Measurements from ENCODE around the gene NCF2.
A peak's percentile ranks its signal among the peaks of the same experiment; 100 is the strongest.
"Not testable (repeated sequence)": the region's sequence is repeated elsewhere in the genome, so short reads cannot be mapped to it uniquely, and the experiment has no call there.

NCF2 gene, protein sequence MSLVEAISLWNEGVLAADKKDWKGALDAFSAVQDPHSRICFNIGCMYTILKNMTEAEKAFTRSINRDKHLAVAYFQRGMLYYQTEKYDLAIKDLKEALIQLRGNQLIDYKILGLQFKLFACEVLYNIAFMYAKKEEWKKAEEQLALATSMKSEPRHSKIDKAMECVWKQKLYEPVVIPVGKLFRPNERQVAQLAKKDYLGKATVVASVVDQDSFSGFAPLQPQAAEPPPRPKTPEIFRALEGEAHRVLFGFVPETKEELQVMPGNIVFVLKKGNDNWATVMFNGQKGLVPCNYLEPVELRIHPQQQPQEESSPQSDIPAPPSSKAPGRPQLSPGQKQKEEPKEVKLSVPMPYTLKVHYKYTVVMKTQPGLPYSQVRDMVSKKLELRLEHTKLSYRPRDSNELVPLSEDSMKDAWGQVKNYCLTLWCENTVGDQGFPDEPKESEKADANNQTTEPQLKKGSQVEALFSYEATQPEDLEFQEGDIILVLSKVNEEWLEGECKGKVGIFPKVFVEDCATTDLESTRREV

DNA sequence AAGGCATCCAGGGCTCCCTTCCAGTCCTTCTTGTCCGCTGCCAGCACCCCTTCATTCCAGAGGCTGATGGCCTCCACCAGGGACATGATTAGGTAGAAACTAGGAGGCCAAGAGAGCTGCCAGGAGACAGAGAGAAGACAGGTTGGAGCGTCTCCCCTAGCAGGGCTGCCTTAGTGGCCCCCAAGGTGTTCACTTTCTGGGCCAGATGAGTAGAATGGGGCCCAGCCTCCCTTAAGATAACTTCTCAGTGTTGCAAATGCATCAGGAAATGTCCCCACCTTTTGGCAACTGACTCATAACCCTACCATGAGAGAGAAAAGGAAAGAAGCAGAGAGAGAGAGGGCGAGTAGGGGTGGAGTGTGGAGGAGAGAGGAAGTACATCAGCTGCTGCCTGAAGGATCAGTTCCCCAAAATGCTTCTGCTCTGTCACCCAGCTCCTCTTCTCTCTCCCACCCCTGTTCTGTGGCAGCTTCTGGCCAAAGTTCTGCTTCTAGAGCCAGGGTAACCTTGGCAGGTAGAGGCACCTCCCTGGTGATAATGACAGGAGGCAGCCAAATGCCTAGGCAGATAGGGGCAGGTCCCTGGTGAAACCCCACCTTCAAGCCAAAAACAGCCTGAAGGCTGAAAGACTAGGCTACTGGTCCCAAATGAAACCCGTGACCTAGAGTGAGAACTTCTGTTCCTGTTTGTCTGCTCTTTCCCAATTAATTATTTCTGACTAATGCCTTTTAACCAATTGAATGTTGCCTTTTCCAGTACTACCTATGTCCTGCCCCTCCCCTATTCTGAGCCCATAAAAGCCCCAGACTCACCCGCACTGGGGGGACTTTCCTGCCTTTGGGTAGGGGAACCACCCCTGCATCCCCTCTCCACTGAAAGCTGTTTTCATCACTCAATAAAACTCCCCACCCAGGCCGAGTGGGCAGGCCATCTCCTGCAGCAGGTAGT is at the start of gene NCF2:
Gene NCF2 (minus strand): TSS at position 216 of the 948 bp plus-strand sequence. CDS start 130 bp downstream, at position 86.
- DNase-seq (ENCODE audit: low read depth, low spot score), result no peak

DNA sequence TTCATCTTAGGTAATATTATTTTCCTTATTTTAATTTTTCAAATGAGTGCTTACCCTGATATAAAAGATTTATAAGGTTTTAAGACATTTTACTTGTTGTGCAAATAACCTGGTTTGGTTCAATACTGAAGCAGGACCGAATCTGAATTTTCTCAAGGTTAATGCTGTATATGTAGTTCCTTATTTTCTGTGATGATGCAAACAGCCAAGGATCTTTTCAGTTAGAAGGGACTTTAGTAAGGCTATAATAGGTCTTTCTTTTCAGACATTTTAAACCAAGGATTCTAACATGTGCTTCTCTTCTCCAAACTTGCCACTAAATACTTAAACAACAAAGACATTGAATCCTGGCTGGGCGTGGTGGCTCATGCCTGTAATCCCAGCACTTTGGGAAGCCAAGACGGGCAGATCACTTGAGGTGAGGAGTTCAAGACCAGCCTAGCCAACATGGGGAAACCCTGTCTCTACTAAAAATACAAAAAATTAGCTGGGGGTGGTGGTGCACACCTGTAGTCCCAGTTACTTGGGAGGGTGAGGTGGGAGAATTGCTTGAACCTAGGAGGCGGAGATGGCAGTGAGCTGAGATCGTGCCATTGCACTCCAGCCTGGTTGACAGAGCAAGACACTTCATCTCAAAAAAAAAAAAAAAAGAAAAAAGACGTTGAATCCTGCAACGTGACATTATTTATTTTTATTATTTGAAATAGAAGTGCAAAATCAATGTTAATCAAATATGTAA is 48.6 kb upstream of the NCF2 start:
- DNase-seq (ENCODE audit: low read depth, low spot score), result no peak

DNA sequence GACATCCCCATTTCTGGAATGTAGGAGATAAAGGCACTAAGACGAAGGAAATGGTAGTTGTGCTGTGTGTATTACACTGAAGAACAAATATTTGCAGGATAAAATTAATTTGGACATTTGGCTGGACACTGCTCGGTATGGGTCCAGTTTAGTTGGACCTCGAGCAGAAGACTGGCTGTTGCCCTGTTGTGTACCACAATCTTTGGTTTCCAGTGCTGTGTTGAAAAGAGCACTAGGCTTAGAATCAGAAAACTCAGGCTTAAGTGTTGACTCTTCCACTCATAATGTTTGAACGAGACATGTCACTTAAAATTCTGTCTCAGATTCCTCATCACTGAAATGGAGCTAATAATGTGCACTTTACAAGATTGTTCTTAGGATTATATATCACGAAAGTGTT is 46.5 kb upstream of the NCF2 start:
- no peak for DNase-seq (ENCODE audit: low read depth, low spot score)

DNA sequence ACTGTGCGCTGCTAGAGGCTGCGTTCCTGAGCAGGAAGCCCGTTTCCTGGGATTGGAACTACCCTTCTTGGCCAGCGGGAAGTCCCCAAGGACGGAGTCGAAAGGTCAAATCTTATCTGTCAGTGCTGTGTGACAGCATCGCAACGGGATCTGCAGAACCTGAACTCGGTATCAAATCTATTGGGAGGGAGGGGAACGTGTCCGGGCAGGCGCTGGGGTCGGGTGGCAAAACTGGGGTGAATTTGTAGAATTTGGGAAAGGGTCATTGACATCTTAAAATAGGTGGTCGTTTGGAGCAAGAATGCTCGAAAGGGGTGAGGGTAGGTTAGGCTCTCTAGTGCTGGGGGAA is 46.0 kb upstream of the NCF2 start:
- DNase-seq (ENCODE audit: low read depth, low spot score), result no peak

DNA sequence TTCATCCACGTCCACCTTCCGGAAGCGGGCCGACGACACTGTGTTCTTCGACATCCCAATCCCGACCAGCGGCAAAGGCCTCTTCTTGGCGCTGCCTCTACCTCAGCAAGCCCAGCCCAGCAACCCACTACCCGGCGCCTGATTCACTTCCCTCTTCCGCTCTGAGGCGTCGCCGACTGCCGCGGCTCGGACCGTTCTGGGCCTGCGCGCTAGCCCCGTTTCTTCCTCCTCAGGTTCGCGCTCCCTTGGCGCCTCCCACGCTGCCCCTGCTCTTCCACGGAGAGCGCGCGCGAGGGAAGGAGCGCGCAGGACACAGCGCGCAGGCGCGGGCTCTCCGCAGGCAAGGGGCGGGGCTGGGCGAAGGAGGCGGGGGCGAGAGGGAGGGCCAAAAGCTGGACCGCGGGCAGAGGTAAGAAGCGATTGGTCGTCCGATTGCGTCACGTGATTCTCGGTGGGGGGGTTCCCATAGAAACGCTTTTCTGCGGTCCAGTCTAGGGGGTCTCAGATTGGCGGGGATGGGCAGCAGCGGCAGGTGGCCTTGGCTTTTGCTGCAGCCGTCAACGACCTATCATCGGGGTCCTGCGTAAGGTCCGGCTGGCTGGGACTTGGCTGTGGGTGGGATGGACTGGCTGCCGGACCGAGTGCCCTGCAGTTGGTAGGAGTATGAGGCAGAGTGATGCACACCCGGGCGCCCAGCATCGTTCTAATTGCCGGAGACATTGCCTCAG is 45.5 kb upstream of the NCF2 start, which contains the start of gene ARPC5:
Gene ARPC5 (minus strand): TSS at position 178 of the 728 bp plus-strand sequence. CDS start 124 bp downstream, at position 54.
- peak; percentile 97 for DNase-seq (ENCODE audit: low read depth, low spot score)

DNA sequence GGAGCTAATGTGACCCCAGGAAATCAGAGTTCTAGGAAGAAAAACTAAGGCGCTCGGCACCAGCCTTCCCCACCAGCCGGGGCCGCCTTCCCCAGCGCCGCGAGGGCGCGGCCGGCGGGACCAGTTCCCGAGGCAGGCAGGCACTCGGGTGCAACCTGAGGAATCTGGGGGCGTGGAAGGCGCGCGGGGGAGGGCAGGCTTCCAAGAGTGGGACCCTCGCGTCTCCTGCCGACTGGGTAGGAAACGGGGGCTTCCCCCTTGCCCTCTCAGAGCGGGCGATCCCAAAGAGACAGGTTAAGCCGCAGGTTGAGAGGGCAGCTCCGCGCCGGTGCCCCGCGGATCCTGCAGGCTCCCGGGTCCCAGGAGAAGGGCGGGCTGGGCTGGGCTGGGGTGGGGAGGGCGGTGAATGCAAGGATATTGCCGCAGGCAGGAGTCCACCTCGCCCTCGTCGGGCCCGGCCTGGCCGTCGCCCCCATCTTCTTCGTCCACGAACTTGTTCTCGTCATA is 44.9 kb upstream of the NCF2 start:
- no peak for DNase-seq (ENCODE audit: low read depth, low spot score)

DNA sequence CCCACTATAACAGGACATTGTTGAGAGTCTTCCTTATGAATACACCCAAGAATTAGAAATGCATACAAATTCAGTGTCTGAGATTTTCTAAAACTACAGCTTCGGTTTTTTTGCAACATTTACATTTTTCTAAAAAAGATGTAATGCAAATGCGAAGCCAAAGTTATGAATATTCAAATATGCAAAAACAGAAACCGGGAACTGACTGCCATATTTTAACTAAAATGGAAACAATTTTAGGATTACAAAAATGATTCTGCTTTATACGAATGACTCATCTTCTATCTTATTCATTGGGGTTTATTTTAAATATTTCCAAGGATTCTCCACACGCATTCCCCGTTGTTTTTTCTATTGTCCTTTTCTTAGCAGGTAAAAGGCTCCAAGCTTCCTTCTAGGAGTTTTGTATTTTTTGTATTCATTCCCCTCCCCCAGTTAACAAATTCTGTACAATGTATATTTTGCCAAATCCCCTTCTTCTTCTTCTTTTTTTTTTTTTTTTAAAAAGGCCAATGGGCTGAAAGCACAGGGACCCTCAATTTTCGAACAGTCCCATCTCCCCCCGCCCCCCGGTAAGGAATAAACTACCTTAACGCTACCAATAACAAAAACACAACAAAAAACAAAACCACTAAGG is 44.3 kb upstream of the NCF2 start:
- no peak for DNase-seq (ENCODE audit: low read depth, low spot score)

DNA sequence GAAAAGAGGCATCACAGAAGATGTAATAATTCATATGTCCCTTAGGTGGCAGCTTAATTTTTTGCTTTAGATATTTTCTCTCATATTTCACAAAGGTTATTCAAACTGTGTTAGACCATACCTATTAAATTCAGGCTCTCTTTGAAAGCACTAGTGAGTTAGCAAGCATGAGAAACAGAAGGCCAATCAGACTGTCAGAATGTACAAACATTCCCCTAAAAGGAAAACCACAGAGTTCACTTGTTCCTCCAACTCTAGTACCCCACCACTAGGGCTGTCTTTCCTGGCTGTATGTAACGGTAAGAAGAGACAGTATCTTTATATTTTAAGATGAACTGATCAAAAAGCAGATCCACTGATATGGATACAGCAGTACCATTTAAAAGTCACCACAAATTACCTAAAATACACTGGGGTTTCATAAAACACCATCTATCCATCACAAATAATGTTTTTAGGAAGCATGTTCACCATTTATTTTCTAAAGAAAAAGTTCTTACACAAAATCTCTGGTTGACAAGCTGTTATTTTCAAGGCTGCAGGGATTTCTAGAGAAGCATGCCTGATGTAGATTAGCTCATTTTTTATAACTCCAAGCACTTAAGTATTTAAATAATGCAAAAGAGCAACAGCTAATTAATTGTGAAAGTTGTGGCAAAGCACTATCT is 43.6 kb upstream of the NCF2 start:
- DNase-seq (ENCODE audit: low read depth, low spot score), result peak; percentile 27

DNA sequence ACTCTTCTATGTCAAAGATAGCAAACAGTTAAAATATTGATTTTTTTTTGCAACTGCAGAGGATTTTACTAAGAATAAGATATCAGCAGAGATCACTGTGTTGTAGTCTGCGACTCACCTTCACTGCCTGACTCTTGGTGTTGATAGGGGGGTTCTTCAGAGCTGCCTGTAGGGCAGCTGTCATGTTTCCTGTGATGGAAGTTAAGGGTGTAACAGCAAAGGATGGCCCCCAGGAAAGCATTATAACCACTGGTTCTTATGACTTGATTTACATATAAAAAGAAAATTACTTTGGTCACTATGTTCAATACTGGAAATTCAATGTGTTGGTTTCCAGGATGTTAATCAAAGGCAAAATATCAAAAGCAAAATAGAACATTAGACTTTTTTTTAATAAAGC is 42.7 kb upstream of the NCF2 start:
- no peak for DNase-seq (ENCODE audit: low read depth, low spot score)

DNA sequence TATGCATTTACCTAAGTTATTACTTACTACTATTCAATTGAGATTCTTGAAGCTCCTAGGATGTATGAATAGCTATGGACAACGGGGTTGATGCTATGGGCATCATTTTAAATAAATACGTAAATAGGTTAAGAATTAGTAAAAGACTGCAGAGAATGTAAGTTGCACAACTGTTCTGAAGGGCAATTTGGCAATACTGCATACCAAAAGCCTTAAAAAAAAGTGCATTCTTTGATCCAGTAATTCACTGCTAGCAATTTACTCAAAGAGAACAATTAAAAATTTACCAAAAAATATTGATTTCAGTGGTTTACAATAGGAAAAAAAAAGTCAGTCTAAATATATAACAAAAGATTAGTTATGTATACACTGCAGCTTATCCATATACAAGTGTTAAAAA is 41.9 kb upstream of the NCF2 start:
- DNase-seq (ENCODE audit: low read depth, low spot score), result no peak

DNA sequence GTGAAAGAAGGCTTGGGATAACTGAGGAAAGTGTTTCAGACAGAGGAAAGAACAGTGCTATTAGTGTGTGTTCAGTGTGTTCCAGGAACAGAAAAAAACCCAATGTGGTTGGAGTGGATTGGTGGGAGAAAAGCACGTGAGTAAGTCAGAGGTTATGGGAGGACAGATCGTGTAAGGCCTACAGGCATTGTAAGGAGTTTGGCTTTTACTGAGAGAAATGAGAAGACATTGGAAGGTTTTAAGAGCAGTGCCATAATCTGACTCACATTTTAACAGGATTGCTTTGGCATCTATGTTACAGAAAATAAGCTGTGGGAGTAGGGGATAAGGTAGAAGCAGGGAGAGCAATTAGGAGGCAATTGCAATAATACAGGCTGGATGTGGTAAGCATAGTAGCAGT is 40.5 kb upstream of the NCF2 start:
- no peak for DNase-seq (ENCODE audit: low read depth, low spot score)

DNA sequence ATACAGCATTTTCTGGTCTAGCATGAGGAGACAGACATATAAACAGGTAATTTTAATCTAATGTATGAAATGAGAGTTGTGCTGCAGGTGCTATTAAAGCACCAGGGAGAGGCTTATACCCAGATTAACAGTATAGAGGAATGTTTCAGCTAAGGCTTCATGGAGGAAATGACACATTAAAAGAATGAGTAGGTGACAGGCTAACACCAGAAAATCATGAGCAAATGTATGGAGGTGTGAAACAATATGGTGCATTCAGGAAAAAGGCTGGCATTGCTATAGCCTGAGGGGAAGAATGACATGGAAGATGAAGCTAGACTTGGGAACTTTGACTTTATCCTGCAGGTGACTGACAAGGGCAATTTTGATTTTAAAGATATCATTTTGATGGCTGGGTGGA is 38.3 kb upstream of the NCF2 start:
- DNase-seq (ENCODE audit: low read depth, low spot score), result no peak

DNA sequence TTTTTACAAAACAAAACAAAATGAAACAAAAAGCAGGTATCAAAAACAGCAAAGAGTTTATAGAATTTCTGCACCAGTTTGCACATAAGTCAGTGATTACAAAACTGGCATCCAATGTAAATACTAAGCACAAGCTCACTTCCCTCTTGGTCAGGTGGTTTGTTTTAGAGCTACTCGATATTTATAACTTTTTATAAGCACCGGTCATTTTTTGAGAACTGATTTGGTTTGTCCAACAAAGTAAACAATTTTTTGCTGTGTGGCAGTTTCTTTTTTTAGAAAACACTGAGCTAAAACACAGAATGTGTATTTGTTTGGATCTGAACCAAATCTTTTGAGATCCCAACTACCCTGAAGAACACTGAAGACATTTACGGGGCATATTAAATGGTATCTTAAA is 36.0 kb upstream of the NCF2 start:
- not testable (repeated sequence) for DNase-seq (ENCODE audit: low read depth, low spot score)

DNA sequence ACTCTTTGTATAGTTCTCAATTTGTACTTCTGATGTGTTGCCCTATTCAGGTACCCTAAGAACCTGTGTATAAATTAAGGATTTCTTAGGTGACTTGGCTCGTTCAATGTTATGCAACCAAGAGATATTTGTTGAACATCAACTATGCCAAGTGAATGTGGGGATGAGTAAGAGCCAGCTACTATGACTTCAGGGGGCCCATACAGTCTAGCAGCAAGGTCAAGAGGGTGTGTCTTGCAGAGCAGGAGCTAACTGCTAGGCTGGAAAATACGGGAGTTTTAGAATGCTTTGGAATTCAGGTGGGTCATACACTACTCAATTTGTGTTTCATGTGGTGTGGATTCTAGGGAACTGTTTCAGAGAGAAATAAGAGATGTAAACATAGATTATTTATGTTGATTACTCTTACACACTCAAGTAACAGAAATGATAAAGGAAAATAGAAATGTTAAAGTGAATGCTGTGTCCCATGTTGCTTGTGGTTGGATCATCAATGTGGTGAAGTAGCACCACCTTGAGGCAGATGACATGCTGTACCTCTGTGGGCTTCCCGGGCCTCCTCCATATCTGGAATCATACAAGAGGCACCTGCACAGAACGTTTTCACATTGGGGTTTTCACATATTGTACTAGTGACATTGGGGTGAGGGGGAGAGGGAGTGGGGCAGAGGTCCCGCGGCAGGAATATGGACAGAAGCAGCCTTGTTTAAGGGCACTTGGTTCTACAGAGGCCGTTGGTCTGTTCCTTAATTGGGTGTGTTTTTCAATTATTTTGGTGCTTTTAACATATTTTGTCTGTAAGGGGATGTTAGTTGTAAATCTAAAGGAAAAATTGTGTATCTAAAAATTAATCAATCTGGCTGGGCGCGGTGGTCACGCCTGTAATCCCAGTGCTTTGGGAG is 32.9 kb upstream of the NCF2 start:
- DNase-seq (ENCODE audit: low read depth, low spot score), result peak; percentile 56

DNA sequence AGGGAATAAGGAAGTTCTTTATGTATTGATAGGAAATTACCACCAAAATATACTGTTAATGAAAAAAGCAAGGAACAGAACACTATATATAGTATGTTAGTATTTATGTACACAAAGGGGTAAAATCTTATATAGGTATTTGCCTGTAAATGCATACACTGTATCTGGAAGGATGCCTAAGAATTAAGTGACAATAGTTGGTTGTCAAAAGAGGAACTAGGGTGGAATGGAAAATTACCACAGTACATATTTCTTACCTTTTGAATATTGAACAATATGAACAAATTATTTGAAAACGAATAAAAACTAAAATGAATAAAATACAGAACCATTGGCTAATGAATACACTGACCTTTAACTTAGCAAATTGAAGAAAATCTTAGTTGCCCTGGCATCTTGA is 31.8 kb upstream of the NCF2 start:
- DNase-seq (ENCODE audit: low read depth, low spot score), result no peak

DNA sequence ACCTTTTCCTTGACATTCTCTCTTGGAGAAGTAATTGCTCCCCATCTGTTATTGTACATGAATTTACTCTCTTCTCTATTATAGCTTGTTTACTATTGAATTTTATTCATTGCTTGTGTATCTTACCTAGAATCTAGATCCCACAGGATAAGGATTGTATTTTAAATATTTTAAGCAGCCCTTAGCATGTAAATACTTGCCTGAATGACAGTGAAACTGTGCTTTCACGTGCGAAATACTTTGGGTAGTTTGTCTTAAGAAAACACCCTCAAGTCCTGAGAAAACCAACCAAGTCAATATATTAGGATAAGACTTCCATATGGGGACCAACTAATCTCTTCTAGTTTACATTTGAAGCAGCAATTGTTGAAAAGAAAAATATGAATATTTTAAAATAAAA is 30.1 kb upstream of the NCF2 start:
- DNase-seq (ENCODE audit: low read depth, low spot score), result no peak

DNA sequence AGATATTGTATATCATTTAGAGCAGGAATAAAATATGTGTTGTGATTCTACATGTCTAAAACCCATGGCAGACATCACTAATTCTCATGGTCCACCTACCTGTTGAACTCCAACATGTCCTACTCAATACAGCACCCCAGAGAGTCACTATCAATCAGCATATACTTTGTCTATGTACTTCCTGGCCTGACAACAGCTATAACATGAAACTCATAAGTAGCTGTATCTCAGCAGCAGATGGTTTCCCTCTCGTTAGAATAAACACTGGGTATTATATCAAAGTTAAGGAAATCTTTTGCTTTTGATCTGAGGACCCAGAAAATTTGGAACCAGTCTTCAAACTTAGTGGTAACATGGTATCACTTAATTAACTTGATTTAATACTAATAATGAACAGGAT is 29.5 kb upstream of the NCF2 start:
- no peak for DNase-seq (ENCODE audit: low read depth, low spot score)

DNA sequence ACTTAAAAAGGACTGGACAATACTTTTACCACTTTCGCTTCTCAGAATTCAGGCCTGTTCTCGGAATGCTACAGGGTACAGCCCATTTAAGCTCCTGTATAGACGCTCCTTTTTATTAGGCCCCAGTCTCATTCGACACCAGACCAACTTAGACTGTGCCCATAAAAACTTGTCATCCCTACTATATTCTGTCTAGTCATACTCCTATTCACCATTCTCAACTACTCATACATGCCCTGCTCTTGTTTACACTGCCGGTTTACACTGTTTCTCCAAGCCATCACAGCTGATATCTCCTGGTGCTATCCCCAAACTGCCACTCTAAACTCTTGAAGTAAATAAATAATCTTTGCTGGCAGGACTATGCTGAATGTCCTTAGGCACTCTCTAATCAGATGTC is 27.9 kb upstream of the NCF2 start:
- DNase-seq (ENCODE audit: low read depth, low spot score), result not testable (repeated sequence)

DNA sequence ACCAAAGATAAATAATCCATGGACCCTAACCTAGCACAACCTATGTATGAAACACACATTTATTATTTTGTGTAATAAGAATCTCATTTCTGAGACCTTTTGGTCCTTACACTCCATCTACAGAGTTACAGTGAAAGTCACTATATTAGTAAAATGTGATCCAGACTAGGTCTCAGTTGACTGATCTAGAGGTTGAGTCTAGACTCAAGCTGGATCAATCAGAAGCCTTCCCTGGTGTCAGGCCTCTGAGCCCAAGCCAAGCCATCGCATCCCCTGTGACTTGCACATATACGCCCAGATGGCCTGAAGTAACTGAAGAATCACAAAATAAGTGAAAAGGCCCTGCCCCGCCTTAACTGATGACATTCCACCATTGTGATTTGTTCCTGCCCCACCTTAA is 22.7 kb upstream of the NCF2 start:
- DNase-seq (ENCODE audit: low read depth, low spot score), result not testable (repeated sequence)

Measured in ELF-1 (cell line).